Activated CD4-positive, alpha-beta T cell treated with anti-CD3 and anti-CD28 coated beads, Interleukin-2, amount 10 ng/mL, durations not matched to agents 24 days and 14 days (primary cell): ENCODE results near the gene FAF1. TPM values are rescaled to one million over a fixed set of nuclear protein-coding genes. Genes with fewer than 3 reads are reported as not detected.

Source experiments
- DNase-seq: peaks from one replicate; pipeline ENCODE4 v3.0.0; 2022
- H3K27ac Mint-ChIP-seq: one replicate; pipeline ENCODE4 v1.8.0; 2022; ENCODE audit warnings: mild to moderate bottlenecking, mixed read lengths
- H3K27me3 Mint-ChIP-seq: one replicate; pipeline ENCODE4 v1.8.0; 2022; ENCODE audit warnings: mixed read lengths
- H3K36me3 Mint-ChIP-seq: one replicate; pipeline ENCODE4 v1.8.0; 2022; ENCODE audit warnings: low read depth, mild to moderate bottlenecking, mixed read lengths
- H3K4me1 Mint-ChIP-seq: one replicate; pipeline ENCODE4 v1.8.0; 2021; ENCODE audit warnings: mixed read lengths
- H3K4me3 Mint-ChIP-seq: one replicate; pipeline ENCODE4 v1.8.0; 2022; ENCODE audit warnings: mild to moderate bottlenecking, moderate library complexity, mixed read lengths
- H3K9me3 Mint-ChIP-seq: one replicate; pipeline ENCODE4 v1.8.0; 2021; ENCODE audit warnings: mixed read lengths
- intact Hi-C: fragments of 100-400 bp; cut with micrococcal nuclease; formaldehyde crosslinking; loops from one replicate; pipeline ENCODE4 v1.15.1; 2023
- total RNA-seq: library from RNA; stranded (reverse); gene quantifications from 2 replicates; pipeline ENCODE4 v1.2.3, GENCODE V29; 2022

FAF1 gene
- total RNA-seq, 1 donor from 2014 or later: 63.7 TPM

GRCh38 chr1:50462964-50463363 is 497.1 kb downstream of the FAF1 start:
- Mint-ChIP-seq H3K27me3 (no peaks in the 10 kb centered on the region), H3K4me3 (no peak overlapping the region), H3K36me3 (no peaks in the 10 kb centered on the region), H3K27ac (no peak overlapping the region), H3K4me1 (no peaks in the 10 kb centered on the region), H3K9me3 (no peaks in the 10 kb centered on the region)
- no peak for DNase-seq
- intact Hi-C loops: no loop called here

- Mint-ChIP-seq H3K27ac (no peak overlapping the region), H3K4me3 (no peak overlapping the region), H3K4me1 (no peaks in the 10 kb centered on the region), H3K36me3 (no peaks in the 10 kb centered on the region), H3K27me3 (no peaks in the 10 kb centered on the region), H3K9me3 (no peaks in the 10 kb centered on the region)
- intact Hi-C loops: no loop called here
- no peak for DNase-seq
Observed at GRCh38 chr1:50458507-50458906, 501.6 kb downstream of the FAF1 start.

- Mint-ChIP-seq H3K27me3 (no peaks in the 10 kb centered on the region), H3K27ac (no peak overlapping the region), H3K4me3 (no peak overlapping the region), H3K36me3 (peaks cover 4% of the 10 kb centered on the region), H3K4me1 (peaks cover 6% of the 10 kb centered on the region), H3K9me3 (no peaks in the 10 kb centered on the region)
- intact Hi-C loops: no loop called here
- DNase-seq: no peak
Observed at GRCh38 chr1:50454911-50455310, 505.2 kb downstream of the FAF1 start.

GRCh38 chr1:50453266-50453665 is 506.8 kb downstream of the FAF1 start:
- Mint-ChIP-seq H3K27me3 (no peaks in the 10 kb centered on the region), H3K4me1 (peaks cover 6% of the 10 kb centered on the region), H3K36me3 (peaks cover 4% of the 10 kb centered on the region), H3K9me3 (no peaks in the 10 kb centered on the region), H3K4me3 (no peak overlapping the region), H3K27ac (no peak overlapping the region)
- no peak for DNase-seq
- intact Hi-C loops: no loop called here

- no peak for DNase-seq
- no peak overlapping the region for H3K4me3 Mint-ChIP-seq
- intact Hi-C loops: no loop called here
- peaks cover 6% of the 10 kb centered on the region for H3K4me1 Mint-ChIP-seq
- no peaks in the 10 kb centered on the region for H3K27me3 Mint-ChIP-seq
- H3K27ac Mint-ChIP-seq: no peak overlapping the region
- no peaks in the 10 kb centered on the region for H3K9me3 Mint-ChIP-seq
- peaks cover 4% of the 10 kb centered on the region for H3K36me3 Mint-ChIP-seq
Observed at GRCh38 chr1:50452700-50453099, 507.4 kb downstream of the FAF1 start.

- H3K27me3 Mint-ChIP-seq: no peaks in the 10 kb centered on the region
- H3K27ac Mint-ChIP-seq: no peak overlapping the region
- no peak for DNase-seq
- H3K4me3 Mint-ChIP-seq: no peak overlapping the region
- no peaks in the 10 kb centered on the region for H3K9me3 Mint-ChIP-seq
- H3K4me1 Mint-ChIP-seq: peaks cover 6% of the 10 kb centered on the region
- intact Hi-C loops: no loop called here
- peaks cover 4% of the 10 kb centered on the region for H3K36me3 Mint-ChIP-seq
Observed at GRCh38 chr1:50450861-50451653, 509.0 kb downstream of the FAF1 start.

- intact Hi-C loops: no loop called here
- Mint-ChIP-seq H3K9me3 (no peaks in the 10 kb centered on the region), H3K4me1 (peaks cover 6% of the 10 kb centered on the region), H3K36me3 (peaks cover 7% of the 10 kb centered on the region), H3K4me3 (no peak overlapping the region), H3K27me3 (no peaks in the 10 kb centered on the region), H3K27ac (no peak overlapping the region)
- DNase-seq: no peak
Observed at GRCh38 chr1:50447961-50448360, 512.1 kb downstream of the FAF1 start.

GRCh38 chr1:50441183-50441582 is 518.9 kb downstream of the FAF1 start:
- Mint-ChIP-seq H3K27me3 (no peaks in the 10 kb centered on the region), H3K36me3 (peaks cover 22% of the 10 kb centered on the region), H3K27ac (no peak overlapping the region), H3K4me3 (no peak overlapping the region), H3K4me1 (no peaks in the 10 kb centered on the region), H3K9me3 (no peaks in the 10 kb centered on the region)
- no peak for DNase-seq
- intact Hi-C loops: no loop called here

- no peak for DNase-seq
- intact Hi-C loops: no loop called here
- H3K9me3 Mint-ChIP-seq: no peaks in the 10 kb centered on the region
- no peaks in the 10 kb centered on the region for H3K27me3 Mint-ChIP-seq
- peaks cover 4% of the 10 kb centered on the region for H3K4me1 Mint-ChIP-seq
- H3K36me3 Mint-ChIP-seq: peaks cover 22% of the 10 kb centered on the region
- H3K27ac Mint-ChIP-seq: no peak overlapping the region
- no peak overlapping the region for H3K4me3 Mint-ChIP-seq
Observed at GRCh38 chr1:50438945-50439344, 521.1 kb downstream of the FAF1 start.

GRCh38 chr1:50436489-50436888 is 523.6 kb downstream of the FAF1 start:
- Mint-ChIP-seq H3K27me3 (peaks cover 17% of the 10 kb centered on the region), H3K9me3 (no peaks in the 10 kb centered on the region), H3K27ac (no peak overlapping the region), H3K4me3 (no peak overlapping the region), H3K4me1 (peaks cover 4% of the 10 kb centered on the region), H3K36me3 (peaks cover 20% of the 10 kb centered on the region)
- intact Hi-C loops: no loop called here
- DNase-seq: no peak

GRCh38 chr1:50430010-50430405 is 530.1 kb downstream of the FAF1 start:
- H3K27me3 Mint-ChIP-seq: peaks cover 75% of the 10 kb centered on the region
- H3K4me1 Mint-ChIP-seq: peaks cover 12% of the 10 kb centered on the region
- H3K36me3 Mint-ChIP-seq: peaks cover 7% of the 10 kb centered on the region
- no peak for DNase-seq
- H3K27ac Mint-ChIP-seq: no peak overlapping the region
- H3K4me3 Mint-ChIP-seq: no peak overlapping the region
- H3K9me3 Mint-ChIP-seq: peaks cover 15% of the 10 kb centered on the region
- intact Hi-C loops: no loop called here

- peaks cover 13% of the 10 kb centered on the region for H3K36me3 Mint-ChIP-seq
- peaks cover 22% of the 10 kb centered on the region for H3K4me1 Mint-ChIP-seq
- intact Hi-C loops: no loop called here
- H3K27me3 Mint-ChIP-seq: peaks cover 89% of the 10 kb centered on the region
- peak overlapping the region; percentile 26 for H3K4me3 Mint-ChIP-seq
- peaks cover 15% of the 10 kb centered on the region for H3K9me3 Mint-ChIP-seq
- peak overlapping the region; percentile 70 for H3K27ac Mint-ChIP-seq
- DNase-seq: no peak
Observed at GRCh38 chr1:50427818-50428779, 532.0 kb downstream of the FAF1 start.

- Mint-ChIP-seq H3K27me3 (peaks cover 90% of the 10 kb centered on the region), H3K36me3 (peaks cover 13% of the 10 kb centered on the region), H3K27ac (peak overlapping the region; percentile 27), H3K4me3 (no peak overlapping the region), H3K9me3 (peaks cover 18% of the 10 kb centered on the region), H3K4me1 (peaks cover 27% of the 10 kb centered on the region)
- intact Hi-C loops: no loop called here
- peak; percentile 60 for DNase-seq
Observed at GRCh38 chr1:50427086-50427817, 532.8 kb downstream of the FAF1 start.
